ENCODE data around the gene DBX1.

GRCh38 chr11:20125927-20126326, 34.3 kb downstream of the DBX1 start:
- TF ChIP-seq CTCF (conservative IDR thresholded peaks at IDR 0.05; ENCODE audit: low read depth, low read length) (no peak), EZH2 (IDR thresholded peaks at IDR 0.05; ENCODE audit: low read length, unreplicated experiment) (no peak)

All from PC-3 (cell line).